ENCODE results near the gene DGKI. TPM values are rescaled to one million over a fixed set of nuclear protein-coding genes. Genes with fewer than 3 reads are reported as not detected.

Gene DGKI
- total RNA-seq, 1 donor, result 4.7 TPM

DNA sequence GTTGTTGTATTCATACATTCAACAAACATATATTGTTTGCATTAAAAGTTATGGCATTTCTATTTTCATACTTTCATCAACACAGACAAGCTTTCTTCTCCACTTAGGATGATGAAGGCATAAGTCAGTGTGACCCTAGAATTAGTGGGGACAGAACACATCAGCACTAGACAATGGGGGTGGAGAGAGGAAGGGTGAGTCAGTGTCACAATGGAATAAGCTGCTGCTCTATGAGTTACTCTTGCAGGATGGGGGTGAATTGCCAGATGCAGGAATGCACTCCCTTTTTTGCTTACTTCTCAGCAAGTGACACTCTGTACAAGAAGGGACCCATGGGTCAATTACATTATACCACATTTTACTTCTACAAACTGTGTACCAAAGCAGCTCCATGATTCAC, 74.0 kb downstream of the DGKI start:
- H3K4me3 ChIP-seq (ENCODE audit: low read depth, low read length), result no peak overlapping the region
- DNase-seq (ENCODE audit: low read depth), result peak; percentile 59
- TF ChIP-seq, protein P1, sequence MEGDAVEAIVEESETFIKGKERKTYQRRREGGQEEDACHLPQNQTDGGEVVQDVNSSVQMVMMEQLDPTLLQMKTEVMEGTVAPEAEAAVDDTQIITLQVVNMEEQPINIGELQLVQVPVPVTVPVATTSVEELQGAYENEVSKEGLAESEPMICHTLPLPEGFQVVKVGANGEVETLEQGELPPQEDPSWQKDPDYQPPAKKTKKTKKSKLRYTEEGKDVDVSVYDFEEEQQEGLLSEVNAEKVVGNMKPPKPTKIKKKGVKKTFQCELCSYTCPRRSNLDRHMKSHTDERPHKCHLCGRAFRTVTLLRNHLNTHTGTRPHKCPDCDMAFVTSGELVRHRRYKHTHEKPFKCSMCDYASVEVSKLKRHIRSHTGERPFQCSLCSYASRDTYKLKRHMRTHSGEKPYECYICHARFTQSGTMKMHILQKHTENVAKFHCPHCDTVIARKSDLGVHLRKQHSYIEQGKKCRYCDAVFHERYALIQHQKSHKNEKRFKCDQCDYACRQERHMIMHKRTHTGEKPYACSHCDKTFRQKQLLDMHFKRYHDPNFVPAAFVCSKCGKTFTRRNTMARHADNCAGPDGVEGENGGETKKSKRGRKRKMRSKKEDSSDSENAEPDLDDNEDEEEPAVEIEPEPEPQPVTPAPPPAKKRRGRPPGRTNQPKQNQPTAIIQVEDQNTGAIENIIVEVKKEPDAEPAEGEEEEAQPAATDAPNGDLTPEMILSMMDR (IDR thresholded peaks at IDR 0.05; ENCODE audit: insufficient read depth, low read length), result no peak

DNA sequence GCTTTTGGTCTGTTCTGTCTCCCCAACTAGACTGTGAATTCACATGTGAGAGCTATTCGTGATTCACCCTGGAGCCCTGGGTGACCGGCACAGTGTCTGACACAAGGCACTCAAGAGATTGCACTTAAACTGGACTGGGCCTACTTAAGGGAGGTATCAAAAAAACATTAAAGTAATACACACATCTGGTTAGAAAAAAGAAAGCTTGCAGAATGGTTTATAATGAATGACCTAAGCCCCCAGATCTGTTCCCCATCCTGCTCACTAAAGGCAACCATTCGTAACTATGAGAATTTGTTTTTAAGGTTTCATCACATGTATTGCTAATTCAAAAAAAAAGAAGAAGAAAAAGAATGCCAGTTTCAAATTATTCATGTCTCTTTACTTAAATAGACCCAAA, 74.5 kb downstream of the DGKI start:
- DNase-seq (ENCODE audit: low read depth), result peak; percentile 23
- TF ChIP-seq, protein P1 (IDR thresholded peaks at IDR 0.05; ENCODE audit: insufficient read depth, low read length), result no peak

DNA sequence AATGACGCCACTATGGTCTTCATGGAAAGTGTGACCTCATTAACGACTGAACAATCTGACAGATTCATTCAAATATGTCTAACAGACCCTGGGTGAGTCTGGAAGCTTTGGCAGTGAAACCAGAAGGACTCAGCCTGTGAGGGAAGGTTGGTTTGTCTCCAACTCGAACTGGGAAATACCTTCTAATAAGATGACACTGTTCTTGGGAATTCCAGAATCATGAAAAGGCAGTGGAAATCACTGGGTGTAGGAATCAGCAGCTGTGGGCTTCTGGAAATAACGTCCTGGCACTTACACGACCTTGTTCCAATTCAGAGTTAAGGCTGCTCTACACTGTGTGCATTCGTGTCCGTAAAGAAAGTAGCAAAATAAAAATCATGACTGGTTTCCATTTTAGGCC, 75.1 kb downstream of the DGKI start:
- TF ChIP-seq, protein P1 (IDR thresholded peaks at IDR 0.05; ENCODE audit: insufficient read depth, low read length), result no peak
- DNase-seq (ENCODE audit: low read depth), result peak; percentile 84
- H3K4me3 ChIP-seq (ENCODE audit: low read depth, low read length), result no peak overlapping the region

More for the DNA sequence above, 74.5 kb downstream of the DGKI start:
- no peak overlapping the region for H3K4me3 ChIP-seq (ENCODE audit: low read depth, low read length)

DNA sequence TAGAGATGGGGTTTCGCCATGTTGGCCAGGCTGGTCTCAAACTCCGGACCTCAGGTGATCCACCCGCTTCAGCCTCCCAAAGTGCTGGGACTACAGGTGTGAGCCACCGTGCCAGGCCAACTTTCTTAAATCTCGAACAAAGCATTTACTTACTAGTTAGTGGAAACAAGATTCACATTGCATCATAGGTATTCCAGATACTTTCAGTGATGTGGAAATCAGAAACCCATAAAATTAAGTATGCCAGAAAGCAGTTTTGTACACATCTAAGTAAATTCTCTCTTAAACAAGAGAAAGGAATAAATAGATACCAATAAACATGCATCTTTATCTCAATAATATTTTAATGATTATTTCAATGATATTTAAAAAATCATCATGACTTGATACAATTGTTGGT, 75.5 kb downstream of the DGKI start:
- TF ChIP-seq, protein P1 (IDR thresholded peaks at IDR 0.05; ENCODE audit: insufficient read depth, low read length), result no peak
- DNase-seq (ENCODE audit: low read depth), result peak; percentile 40
- no peak overlapping the region for H3K4me3 ChIP-seq (ENCODE audit: low read depth, low read length)

DNA sequence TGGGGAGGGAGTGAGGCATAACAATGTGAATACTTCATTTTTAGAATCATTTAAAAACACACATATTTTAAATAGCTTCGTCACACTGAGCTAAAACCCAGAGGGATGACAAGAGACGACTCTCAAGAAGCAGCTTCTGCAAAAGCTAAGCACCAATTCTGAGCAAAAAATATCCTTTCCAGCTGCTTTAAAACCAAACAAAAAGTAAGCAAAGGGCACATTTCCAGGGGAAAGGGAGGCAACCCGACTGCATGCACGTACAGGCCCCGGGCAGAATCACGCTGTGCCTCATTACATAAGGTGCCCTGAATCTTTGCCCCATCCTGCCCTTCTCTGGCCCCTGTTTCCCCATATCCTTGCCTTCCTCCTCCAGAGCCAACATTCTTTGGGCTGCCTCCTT, 78.4 kb downstream of the DGKI start:
- DNase-seq (ENCODE audit: low read depth), result peak; percentile 48
- H3K4me3 ChIP-seq (ENCODE audit: low read depth, low read length), result no peak overlapping the region
- TF ChIP-seq, protein P1 (IDR thresholded peaks at IDR 0.05; ENCODE audit: insufficient read depth, low read length), result no peak

DNA sequence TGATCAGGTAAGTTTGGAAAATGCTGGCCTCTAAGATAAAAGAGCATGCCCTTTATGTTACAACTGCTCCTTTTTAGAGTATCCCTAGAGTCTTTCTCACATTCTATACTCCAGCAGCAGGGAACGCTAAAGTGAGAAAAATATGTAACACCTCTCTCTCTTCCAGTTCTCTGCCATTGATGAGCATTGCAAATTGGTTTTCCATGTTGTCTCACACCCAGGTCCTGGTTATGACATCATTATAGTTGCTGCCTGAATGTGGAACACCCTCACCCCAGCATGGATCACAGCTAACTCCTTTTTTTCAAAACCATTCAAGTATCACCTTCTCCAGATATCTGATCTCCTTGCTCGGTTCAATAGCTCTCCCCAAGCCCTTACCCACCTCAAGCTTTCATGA, 84.4 kb downstream of the DGKI start:
- DNase-seq (ENCODE audit: low read depth), result no peak
- H3K4me3 ChIP-seq (ENCODE audit: low read depth, low read length), result no peak overlapping the region
- TF ChIP-seq, protein P1 (IDR thresholded peaks at IDR 0.05; ENCODE audit: insufficient read depth, low read length), result no peak

DNA sequence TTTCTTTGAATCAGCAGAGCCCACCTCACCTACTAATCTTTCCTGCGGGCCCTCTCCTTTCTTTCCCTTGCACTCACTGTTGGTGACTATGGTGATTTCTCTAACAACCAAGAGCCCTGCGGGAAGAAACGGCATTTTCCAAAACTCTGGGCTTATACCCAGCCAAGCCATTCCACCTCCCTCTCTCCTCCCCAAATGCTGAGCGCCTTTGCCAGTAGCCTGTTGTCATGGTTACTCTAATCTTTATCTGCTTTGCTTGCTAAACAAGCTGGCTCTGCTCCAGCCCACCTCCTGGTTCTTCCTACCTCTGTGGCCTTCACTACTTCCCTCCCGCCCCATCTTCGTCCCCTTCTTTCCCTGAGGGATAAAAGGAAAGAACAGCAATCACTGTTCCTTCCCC, 86.7 kb downstream of the DGKI start:
- H3K4me3 ChIP-seq (ENCODE audit: low read depth, low read length), result no peak overlapping the region
- TF ChIP-seq, protein P1 (IDR thresholded peaks at IDR 0.05; ENCODE audit: insufficient read depth, low read length), result no peak
- DNase-seq (ENCODE audit: low read depth), result peak; percentile 39

Data from fibroblast of the aortic adventitia (primary cell).